Measurements from ENCODE around the gene PRR5L. TPM values are rescaled to one million over a fixed set of nuclear protein-coding genes. Genes with fewer than 3 reads are reported as not detected.

Gene PRR5L
- 6.6 and 8.9 TPM in 2 replicates for total RNA-seq (2014; rRNA removed; shearing (Covaris generic))
- polyA plus RNA-seq (2016; fragmentation: Nextera tagmentation; extraction: Ambion mirVana) = 3.1 and 4.5 TPM in 2 replicates
- long read RNA-seq, partial matches to known transcripts = 0 of 1 reads
- long read RNA-seq, other reads (novel, unspliced or antisense) = 1 of 1 reads

GRCh38 chr11:36295926-36296325, at the start of gene PRR5L:
Gene PRR5L, plus strand, starts transcription at chr11:36296288. Its CDS starts 104,834 bp downstream, at chr11:36401122.
- no peaks in the 10 kb centered on the region for H4K20me1 ChIP-seq (replicated peaks; ENCODE audit: insufficient read depth)
- Mint-ChIP-seq H3K36me3 (ENCODE audit: low read depth) (no peaks in the 10 kb centered on the region), H3K27me3 (ENCODE audit: insufficient read depth, low read depth, poor library complexity) (peaks cover 13% of the 10 kb centered on the region), H3K9me3 (peaks cover 4% of the 10 kb centered on the region; the same call in 1 of the 3 replicates), H3K4me3 (no peak within 1 kb of the TSS), H3K4me1 (peaks cover 5% of the 10 kb centered on the region; the same call in 2 of the 3 replicates), H3K27ac (no peak within 1 kb of the TSS)
- no peaks in the 10 kb centered on the region for H3K4me1 ChIP-seq (ENCODE audit: insufficient read depth)
- peaks cover 4% of the 10 kb centered on the region; the same call in 1 of the 2 replicates for H3K27me3 ChIP-seq (ENCODE audit: insufficient read depth)
- H3K9me2 ChIP-seq (ENCODE audit: insufficient read depth) = no peaks in the 10 kb centered on the region
- H3F3A ChIP-seq (replicated peaks; ENCODE audit: low read depth) = no peaks in the 10 kb centered on the region
- no peak within 1 kb of the TSS for H3K4me2 ChIP-seq
- H3K4me3 ChIP-seq = no peak within 1 kb of the TSS
- no peaks in the 10 kb centered on the region for H3K79me2 ChIP-seq (replicated peaks; ENCODE audit: insufficient read depth)
- TF ChIP-seq ZNF462 (CRISPR knock-in tag; IDR thresholded peaks at IDR 0.05) = no peak
- no peak for TF ChIP-seq CREB1 (CRISPR knock-in tag; IDR thresholded peaks at IDR 0.05; ENCODE audit: low read depth)
- TF ChIP-seq EZH2phosphoT487 (IDR thresholded peaks at IDR 0.05; ENCODE audit: unreplicated experiment) = no peak
- no peak for TF ChIP-seq STAT1 (IDR thresholded peaks at IDR 0.05; ENCODE audit: unreplicated experiment)
- TF ChIP-seq ZNF331 (CRISPR knock-in tag; IDR thresholded peaks at IDR 0.05; ENCODE audit: low read depth) = no peak
- TF ChIP-seq JUNB (IDR thresholded peaks at IDR 0.05; ENCODE audit: unreplicated experiment) = no peak
- TF ChIP-seq NANOG (IDR thresholded peaks at IDR 0.05; ENCODE audit: borderline replicate concordance) = no peak
- TF ChIP-seq REST (IDR thresholded peaks at IDR 0.05; ENCODE audit: unreplicated experiment) = no peak
- no peak for TF ChIP-seq POLR2AphosphoS5 (IDR thresholded peaks at IDR 0.05; ENCODE audit: low read depth)
- no peak for TF ChIP-seq ZNF114 (CRISPR knock-in tag; IDR thresholded peaks at IDR 0.05)
- TF ChIP-seq CTCF (conservative IDR thresholded peaks at IDR 0.05; ENCODE audit: low read depth in 2 of 2) = no peak
- no peak for TF ChIP-seq EZH2 (IDR thresholded peaks at IDR 0.05; ENCODE audit: low read depth, unreplicated experiment)
- TF ChIP-seq ETS1 (IDR thresholded peaks at IDR 0.05) = no peak
- no peak within 1 kb of the TSS for H3K27ac ChIP-seq (ENCODE audit: low read depth)
- no peaks in the 10 kb centered on the region for H3K36me3 ChIP-seq (ENCODE audit: insufficient read depth)
- no peak within 1 kb of the TSS for H2AFZ ChIP-seq
- ATAC-seq = peak; percentile 31; the same call in 1 of the 3 replicates
- DNase-seq (ENCODE audit: low spot score) = no peak

Measured in GM23338 (cell line).